IMR-90 (cell line): Measurements from ENCODE around the gene GRB2. TPM values are rescaled to one million over a fixed set of nuclear protein-coding genes. Genes with fewer than 3 reads are reported as not detected.

Source experiments
- ATAC-seq: fragments of 200-7000 bp; cut with Tn5 transposase; 2 replicates; pipeline ENCODE4 v1.9.1; 2020; ENCODE audit warnings: low read depth, mild to moderate bottlenecking, moderate library complexity
- BruUV-seq: library from RNA; stranded (reverse); fragments of 400-500 nt; replicated peaks from 2 replicates; lab custom pipeline; 2021; lab: Mats Ljungman, UMichigan
- CTCF ChIA-PET: fragments of 300-600 bp; formaldehyde crosslinking; extraction: SDS; loops from one replicate; lab custom pipeline; 2021; ENCODE audit warnings: antibody characterized with exemption; lab: Yijun Ruan, JAX
- POLR2A ChIA-PET: fragments of 300-600 bp; sonication (Branson Sonifier 250); formaldehyde crosslinking; loops from one replicate; lab custom pipeline; 2022; ENCODE audit warnings: antibody characterized with exemption; ENCODE audit not compliant: unreplicated experiment; lab: Charles Lee
- DNase-seq: peaks from one replicate; pipeline ENCODE4 v3.0.0; 2013
- H2AFZ ChIP-seq: replicated peaks from 2 replicates; pipeline ENCODE3; 2013; ENCODE audit warnings: low read length, mild to moderate bottlenecking; ENCODE audit not compliant: poor library complexity
- H2AK5ac ChIP-seq: 2 replicates; pipeline ENCODE4 v1.6.1; 2013; ENCODE audit warnings: low read depth, low read length, inconsistent platforms
- H2AK9ac ChIP-seq: replicated peaks from 2 replicates; pipeline ENCODE3; 2013; ENCODE audit warnings: mild to moderate bottlenecking, low read depth, low read length, moderate library complexity; ENCODE audit not compliant: poor library complexity
- H2BK120ac ChIP-seq: 2 replicates; pipeline ENCODE4 v1.6.1; 2013; ENCODE audit warnings: low read depth, low read length, inconsistent platforms
- H2BK15ac ChIP-seq: 3 replicates; pipeline ENCODE4 v1.6.1; 2013; ENCODE audit warnings: low read depth, low read length, inconsistent platforms
- H2BK20ac ChIP-seq: 2 replicates; pipeline ENCODE4 v1.6.1; 2013; ENCODE audit warnings: low read depth, mild to moderate bottlenecking, inconsistent platforms, low read length, moderate library complexity
- H2BK5ac ChIP-seq: 2 replicates; pipeline ENCODE4 v1.6.1; 2013; ENCODE audit warnings: mild to moderate bottlenecking, low read depth, low read length, inconsistent platforms; ENCODE audit not compliant: poor library complexity, severe bottlenecking
- H3K14ac ChIP-seq: replicated peaks from 2 replicates; pipeline ENCODE4 v1.6.1; 2013; ENCODE audit warnings: low read depth, low read length, inconsistent platforms
- H3K18ac ChIP-seq: 2 replicates; pipeline ENCODE4 v1.6.1; 2013; ENCODE audit warnings: low read depth, low read length, control low read depth
- H3K23ac ChIP-seq: 2 replicates; pipeline ENCODE4 v1.6.1; 2013; ENCODE audit warnings: low read depth, low read length, inconsistent platforms
- H3K27ac ChIP-seq: 2 replicates; pipeline ENCODE4 v1.5.1; 2013; ENCODE audit warnings: mild to moderate bottlenecking, control low read depth, low read length; ENCODE audit not compliant: insufficient read depth
- H3K27me3 ChIP-seq: 2 replicates; pipeline ENCODE4 v1.6.1; 2013; ENCODE audit warnings: low read length; ENCODE audit not compliant: control insufficient read depth, insufficient read depth
- H3K36me3 ChIP-seq: 2 replicates; pipeline ENCODE4 v1.6.1; 2013; ENCODE audit warnings: low read length, mixed read lengths; ENCODE audit not compliant: control insufficient read depth, insufficient read depth
- H3K4ac ChIP-seq: 2 replicates; pipeline ENCODE4 v1.6.1; 2013; ENCODE audit warnings: low read depth, low read length, inconsistent platforms
- H3K4me1 ChIP-seq: 2 replicates; pipeline ENCODE4 v1.6.1; 2013; ENCODE audit warnings: low read length, mixed read lengths; ENCODE audit not compliant: control insufficient read depth, insufficient read depth
- H3K4me2 ChIP-seq: 2 replicates; pipeline ENCODE4 v1.6.1; 2013; ENCODE audit warnings: low read depth, mild to moderate bottlenecking, control low read depth, low read length, moderate library complexity
- H3K4me3 ChIP-seq: 2 replicates; pipeline ENCODE4 v1.5.1; 2013; ENCODE audit warnings: low read depth, mild to moderate bottlenecking, control low read depth, low read length, moderate library complexity; ENCODE audit not compliant: insufficient read depth
- H3K56ac ChIP-seq: 2 replicates; pipeline ENCODE4 v1.6.1; 2013; ENCODE audit warnings: low read length, inconsistent platforms; ENCODE audit not compliant: insufficient read depth; ENCODE audit errors: extremely low read depth
- H3K79me1 ChIP-seq, 2 experiments: 2 replicates each; pipeline ENCODE4 v1.6.1; 2013; ENCODE audit warnings: low read length in 2 of 2, inconsistent platforms in 1 of 2, low read depth in 1 of 2
- H3K9ac ChIP-seq: 2 replicates; pipeline ENCODE4 v1.6.1; 2013; ENCODE audit warnings: low read depth, low read length, control low read depth
- H3K9me1 ChIP-seq: 2 replicates; pipeline ENCODE4 v1.6.1; 2013; ENCODE audit warnings: low read length, inconsistent platforms; ENCODE audit not compliant: insufficient read depth
- H3K9me3 ChIP-seq: 2 replicates; pipeline ENCODE4 v1.6.1; 2013; ENCODE audit warnings: low read length; ENCODE audit not compliant: control insufficient read depth, insufficient read depth
- H4K20me1 ChIP-seq: 2 replicates; pipeline ENCODE4 v1.6.1; 2013; ENCODE audit warnings: low read length, inconsistent platforms; ENCODE audit not compliant: insufficient read depth
- H4K5ac ChIP-seq: 2 replicates; pipeline ENCODE4 v1.6.1; 2013; ENCODE audit warnings: mild to moderate bottlenecking, low read depth, low read length, control low read depth
- H4K8ac ChIP-seq, 2 experiments: 2 replicates each; pipeline ENCODE4 v1.6.1; 2013; ENCODE audit warnings: low read depth in 2 of 2, low read length in 2 of 2, control low read depth in 1 of 2, inconsistent platforms in 1 of 2
- H4K91ac ChIP-seq: 2 replicates; pipeline ENCODE4 v1.6.1; 2013; ENCODE audit warnings: low read depth, low read length, inconsistent platforms; ENCODE audit not compliant: insufficient read depth
- MAZ ChIP-seq: IDR thresholded peaks from 2 replicates; pipeline ENCODE4 v1.6.1; 2012; ENCODE audit warnings: low read depth, mild to moderate bottlenecking, low read length, improper control_type of control experiment, moderate library complexity, borderline replicate concordance
- WGBS, 2 experiments: methylation state at CpG; one replicate each; pipeline versions ENCODE4 v1.1.5 to v1.1.7; 2013; ENCODE audit warnings: missing lambda C conversion rate in 2 of 2; ENCODE audit not compliant: insufficient read length in 1 of 2; ENCODE audit errors: extremely low coverage in 2 of 2; 5-methylcytosine and 5-hydroxymethylcytosine counted together
- dilution Hi-C: fragments of 300-500 bp; cut with HindIII; formaldehyde crosslinking; loops from one replicate; pipeline ENCODE4 v1.14.3; 2018; ENCODE audit warnings: low sequenced_read_pairs; ENCODE audit not compliant: unreplicated experiment
- in situ Hi-C: fragments of 300-500 bp; cut with MboI; formaldehyde crosslinking; loops from 3 replicates; pipeline ENCODE4 v1.14.3; 2019; ENCODE audit warnings: low sequenced_read_pairs, inconsistent platforms, mixed read lengths
- intact Hi-C: fragments of 100-400 bp; cut with micrococcal nuclease; formaldehyde crosslinking; loops from 2 replicates; pipeline ENCODE4 v1.10.0; 2022
- polyA plus RNA-seq, 3 experiments: library from polyadenylated mRNA; depleted of rRNA; stranded (reverse); fragments of >200 nt; gene quantifications; 2 replicates each; pipeline ENCODE4 v1.2.3, GENCODE V29; 2012; ENCODE audit warnings: low replicate concordance in 1 of 3
- total RNA-seq: library from RNA; depleted of rRNA; stranded (reverse); fragments of >200 nt; gene quantifications from 2 replicates; pipeline ENCODE4 v1.2.3, GENCODE V29; 2012

GRB2 gene
- total and polyA plus RNA-seq, 2 of the 4 experiments (the other 2 are of a cell fraction) = 49.3 to 62.1 TPM

GRCh38 chr17:75271955-75272847, 133.3 kb downstream of the GRB2 start:
- Histone ChIP-seq H3K23ac (0 out of 2 replicates have a peak overlapping the region, but pooled peaks have one; percentile 2), H3K18ac (no peak overlapping the region), H3K9ac (peak overlapping the region; percentile 18; the same call in 1 of the 2 replicates), H3K4me2 (peak overlapping the region; percentile 98), H4K5ac (no peak overlapping the region), H3K4me1 (peaks cover 15% of the 10 kb centered on the region), H2BK20ac (no peak overlapping the region), H2BK5ac (no peak overlapping the region), H3K79me1 (peaks cover 4 to 11% of the 10 kb centered on the region in 2 experiments; a peak in 3 of 4 replicates), H3K36me3 (no peaks in the 10 kb centered on the region), H3K27me3 (no peaks in the 10 kb centered on the region), H3K4ac (no peak overlapping the region), H2BK15ac (no peak overlapping the region), H3K4me3 (peak overlapping the region; percentile 81), H3K9me3 (no peaks in the 10 kb centered on the region), H2BK120ac (no peak overlapping the region), H2AK5ac (no peak overlapping the region), H4K91ac (no peak overlapping the region), H3K56ac (no peak overlapping the region), H2AFZ (peak overlapping the region; percentile 97), H2AK9ac (peak overlapping the region; percentile 89), H3K9me1 (0 out of 2 replicates have a peak, but pooled peaks cover 9% of the 10 kb centered on the region), H3K27ac (no peak overlapping the region; the same call in 1 of the 2 replicates), H4K20me1 (no peaks in the 10 kb centered on the region; the same call in none of the 2 replicates), H3K14ac (no peak overlapping the region), H4K8ac (no peak overlapping the region)
- dilution Hi-C loops (no loop called here), in situ Hi-C loops (no loop called here), intact Hi-C loops (loop anchor here (2.0 to 10.0 kb wide), 2 partner anchors 133 to 243 kb away; partner anchors contain the start of genes CASKIN2, GRB2 and TSEN54)
- 100% methylated on average over 2 of the region's 24 CpGs; no CpG with 5 or more reads in 1 of the 2 experiments for WGBS, 2 experiments
- no TSS peak for BruUV-seq
- CTCF ChIA-PET = interaction anchor here (3.2 kb wide), 1 partner anchor 11 kb away, joined by 18 read pairs; the partner anchor contains the start of genes GGA3 and MRPS7
- ATAC-seq = no peak
- TF ChIP-seq MAZ = no peak
- POLR2A ChIA-PET = no interaction called here
- peak; percentile 65 for DNase-seq
